GM19324 (cell line): ENCODE measurements around the gene PPP1CC.
"Not testable (repeated sequence)": the region's sequence is repeated elsewhere in the genome, so short reads cannot be mapped to it uniquely, and the experiment has no call there.

Source experiments
- ATAC-seq: cut with Tn5 transposase; IDR thresholded peaks from one replicate; pipeline ENCODE4 v1.9.1; 2021; ENCODE audit warnings: mild to moderate bottlenecking, moderate library complexity; ENCODE audit not compliant: unreplicated experiment, low FRiP score

The PPP1CC gene

DNA sequence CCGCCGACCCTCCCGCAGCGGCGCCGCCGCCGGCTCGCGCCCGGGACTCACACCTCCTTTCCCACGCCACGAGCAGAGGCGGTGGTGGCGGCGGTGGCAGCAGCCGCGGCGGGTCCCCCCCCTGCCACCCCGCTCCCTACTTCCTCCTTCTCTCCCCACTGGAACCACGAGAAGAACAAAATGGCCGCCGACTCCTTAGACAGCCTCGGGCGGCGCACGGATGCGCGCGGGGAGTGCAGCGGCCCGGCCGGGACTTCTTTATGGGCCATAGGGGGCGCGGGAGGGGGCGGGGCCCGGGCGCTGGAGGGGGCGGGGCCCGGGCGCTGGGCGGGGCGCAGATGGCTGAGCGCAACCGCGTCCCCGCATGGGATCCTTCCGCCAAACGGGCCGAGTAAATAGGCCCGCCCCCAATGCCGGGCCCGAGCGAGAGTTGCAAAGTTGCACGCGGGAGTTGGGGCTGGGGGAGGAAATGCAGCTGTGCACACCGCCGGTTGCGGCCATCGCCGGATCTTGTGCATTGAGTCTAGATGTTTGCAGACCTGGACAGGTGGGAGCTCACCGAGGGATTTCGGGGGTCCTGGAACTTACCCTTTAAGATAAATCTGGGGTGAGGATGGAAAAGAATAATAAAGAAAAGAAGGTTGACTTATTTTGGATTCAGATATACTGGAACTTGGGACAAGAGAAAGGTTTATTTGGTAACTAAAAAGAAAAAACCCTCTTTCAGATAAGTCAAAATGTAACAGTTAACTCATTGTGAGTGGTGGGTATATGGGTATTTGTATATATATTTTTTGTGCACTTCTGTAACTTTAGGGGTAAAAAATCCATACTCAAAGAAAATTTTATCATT lies at the start of gene PPP1CC:
Gene PPP1CC (minus strand): TSS at position 174 of the 853 bp plus-strand sequence. CDS start 184 bp downstream, outside the sequence.
- ATAC-seq: peak; percentile 73

GRCh38 chr12:110791589-110791988 lies 48.9 kb upstream of the PPP1CC start:
- no peak for ATAC-seq

- ATAC-seq: no peak
Observed at GRCh38 chr12:110790301-110790700, 47.6 kb upstream of the PPP1CC start.

GRCh38 chr12:110786012-110786411 lies 43.3 kb upstream of the PPP1CC start:
- ATAC-seq: no peak

DNA sequence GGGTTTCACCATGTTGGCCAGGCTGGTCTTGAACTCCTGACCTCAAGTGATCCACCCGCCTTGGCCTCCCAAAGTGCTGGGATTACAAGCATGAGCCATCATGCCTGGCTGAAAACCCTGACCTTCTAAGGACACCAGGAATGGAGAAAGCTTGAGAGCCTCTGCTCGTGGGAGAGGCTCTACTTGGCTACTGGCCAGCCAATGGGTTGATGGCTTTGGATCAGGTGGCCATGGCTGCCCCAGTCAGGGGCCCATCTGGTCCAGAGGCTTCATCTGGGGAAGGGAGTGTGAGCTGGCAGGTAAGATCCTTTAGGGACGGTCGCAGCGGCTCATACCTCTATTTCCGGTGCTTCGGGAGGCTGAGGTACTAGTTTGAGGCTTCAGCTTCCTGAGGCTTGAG lies 42.5 kb upstream of the PPP1CC start:
- ATAC-seq: no peak

- ATAC-seq: no peak
Observed at GRCh38 chr12:110782922-110783321, 40.2 kb upstream of the PPP1CC start.

- no peak for ATAC-seq
Observed at GRCh38 chr12:110782094-110782493, 39.4 kb upstream of the PPP1CC start.

GRCh38 chr12:110780448-110780847 lies 37.8 kb upstream of the PPP1CC start:
- ATAC-seq: no peak

- no peak for ATAC-seq
Observed at GRCh38 chr12:110778833-110779577, 36.3 kb upstream of the PPP1CC start.

DNA sequence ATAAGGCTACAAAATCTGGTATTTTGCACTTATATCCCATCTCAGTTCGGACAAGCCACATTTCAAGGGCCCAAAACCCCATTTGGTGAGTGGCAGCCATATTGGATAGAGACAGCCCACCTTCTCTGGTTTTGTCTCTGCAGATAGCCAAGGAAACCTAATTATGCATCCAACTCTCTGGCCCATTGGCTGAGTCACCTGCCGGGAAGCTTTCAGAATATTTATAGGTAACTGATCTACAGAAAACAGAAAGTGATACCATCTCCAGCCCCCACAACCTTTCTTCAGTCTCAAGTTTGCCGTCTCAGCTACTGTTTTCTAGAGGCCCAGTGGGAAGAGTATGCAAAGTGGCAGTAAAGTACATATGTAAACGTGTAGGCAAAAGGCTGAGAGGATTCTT lies 33.7 kb upstream of the PPP1CC start:
- ATAC-seq: peak; percentile 97

DNA sequence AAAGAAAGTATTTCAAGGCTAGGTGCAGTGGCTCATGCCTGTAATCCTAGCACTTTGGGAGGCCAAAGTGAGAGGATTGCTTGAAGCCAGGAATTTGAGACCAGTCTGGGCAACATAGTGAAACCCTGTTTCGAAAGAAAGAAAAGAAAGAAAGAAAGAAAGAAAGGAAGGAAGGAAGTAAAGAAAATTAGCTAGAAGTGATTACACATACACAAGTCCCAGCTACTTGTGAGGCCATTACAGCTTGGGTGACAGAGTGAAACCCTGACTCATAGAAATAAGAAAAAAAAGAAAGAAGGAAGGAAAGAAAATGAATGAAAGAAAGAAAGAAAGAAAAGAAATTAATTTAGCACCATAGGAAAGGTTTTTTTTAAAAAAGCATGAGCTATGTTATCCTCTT lies 33.3 kb upstream of the PPP1CC start:
- ATAC-seq: no peak

GRCh38 chr12:110774824-110775223 lies 32.1 kb upstream of the PPP1CC start:
- ATAC-seq: no peak

DNA sequence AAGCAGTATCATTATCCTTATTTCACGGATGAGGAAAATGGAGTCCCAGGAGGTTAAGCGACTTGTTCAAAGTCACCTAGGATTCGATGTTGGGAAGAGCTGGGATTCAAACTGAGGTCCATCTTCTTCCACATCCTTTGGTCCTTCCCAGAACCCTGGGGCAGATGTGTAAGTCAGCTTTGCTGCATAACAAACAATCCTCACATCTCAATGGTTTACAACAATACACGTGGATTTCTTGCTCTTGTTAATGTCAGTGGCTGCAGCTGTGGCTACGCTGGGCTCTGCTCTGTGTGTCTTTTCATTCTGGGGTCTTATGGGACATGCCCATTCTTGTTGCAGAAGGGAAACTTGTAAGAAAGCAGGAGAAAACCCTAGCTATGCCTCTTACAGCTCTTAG lies 26.3 kb upstream of the PPP1CC start:
- ATAC-seq: no peak

DNA sequence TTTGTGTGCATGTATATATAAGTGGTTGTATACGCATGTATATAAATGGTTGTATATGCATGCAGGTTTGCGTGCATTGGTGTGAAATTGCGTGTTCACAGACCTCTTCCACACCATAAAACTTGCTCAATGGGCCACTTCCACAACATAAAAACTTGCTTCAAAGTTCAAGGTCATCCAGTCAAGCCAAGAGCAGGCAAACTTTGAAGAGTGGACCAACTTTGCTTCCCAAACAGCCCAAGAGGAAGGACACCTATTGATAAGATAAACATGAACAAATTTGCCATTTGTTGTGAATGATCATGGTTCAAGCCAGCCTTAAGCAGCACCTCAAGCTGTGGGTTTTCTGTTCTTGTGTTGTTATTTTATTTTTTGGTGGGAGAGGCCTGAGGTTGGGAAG lies 25.2 kb upstream of the PPP1CC start:
- ATAC-seq: no peak

DNA sequence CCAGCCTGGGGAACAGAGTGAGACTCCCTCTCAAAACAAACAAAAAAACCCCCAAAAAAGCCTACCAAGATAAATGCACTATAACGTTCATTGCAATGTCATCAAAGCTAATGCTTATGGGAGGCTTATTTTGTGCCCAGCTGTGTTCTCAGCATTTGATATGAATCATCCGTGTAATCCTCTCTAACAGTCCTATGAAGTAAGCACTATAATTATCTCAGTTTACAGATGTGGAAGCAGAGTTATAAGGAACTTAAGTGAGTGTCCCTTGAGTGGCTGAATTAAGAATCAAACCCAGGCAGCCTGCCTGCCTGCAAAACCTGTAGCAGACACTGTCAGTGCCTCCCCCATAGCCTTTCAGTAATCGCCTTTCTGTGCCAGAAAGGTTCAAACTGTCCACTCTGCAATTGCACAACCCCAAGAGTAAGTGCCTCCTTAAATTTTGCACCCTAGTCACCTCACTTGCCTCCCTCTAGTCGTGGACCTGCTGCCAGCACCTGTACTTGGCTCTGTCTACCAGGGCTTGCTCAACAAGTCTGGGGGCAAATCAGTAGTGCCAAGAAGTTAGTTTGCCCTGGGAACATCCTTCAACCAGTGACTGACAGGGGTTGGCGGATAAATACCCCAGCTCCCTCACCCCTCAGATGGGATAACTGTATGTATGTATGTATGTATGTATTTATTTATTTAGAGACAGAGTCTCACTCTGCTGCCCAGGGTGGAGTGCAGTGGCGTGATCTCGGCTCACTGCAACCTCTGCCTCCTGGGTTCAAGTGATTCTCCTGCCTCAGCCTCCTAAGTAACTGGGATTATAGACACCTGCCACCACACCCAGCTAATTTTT lies 23.8 kb upstream of the PPP1CC start:
- no peak for ATAC-seq

- not testable (repeated sequence) for ATAC-seq
Observed at GRCh38 chr12:110765572-110765971, 22.9 kb upstream of the PPP1CC start.

- no peak for ATAC-seq
Observed at GRCh38 chr12:110765111-110765510, 22.4 kb upstream of the PPP1CC start.

- no peak for ATAC-seq
Observed at GRCh38 chr12:110763583-110763982, 20.9 kb upstream of the PPP1CC start.

DNA sequence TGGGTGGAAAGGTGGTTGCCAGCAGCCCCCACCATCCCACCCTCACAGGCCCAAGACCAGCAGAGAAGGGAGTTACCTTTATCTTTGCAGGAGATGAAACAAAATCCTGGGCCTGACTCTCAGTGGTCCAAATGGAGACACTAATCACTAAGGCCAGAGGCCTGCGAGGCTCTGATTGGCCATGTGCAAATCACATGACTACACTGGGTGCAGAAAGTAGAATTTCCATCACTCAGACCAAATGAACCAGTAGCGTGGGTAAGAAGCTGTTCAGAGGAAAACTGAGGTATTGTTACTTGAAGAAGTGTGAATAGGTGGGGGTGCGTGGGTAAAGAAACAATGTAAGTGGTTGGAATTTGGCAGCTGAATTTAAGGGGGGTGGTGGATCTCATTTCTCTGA lies 20.2 kb upstream of the PPP1CC start:
- no peak for ATAC-seq

DNA sequence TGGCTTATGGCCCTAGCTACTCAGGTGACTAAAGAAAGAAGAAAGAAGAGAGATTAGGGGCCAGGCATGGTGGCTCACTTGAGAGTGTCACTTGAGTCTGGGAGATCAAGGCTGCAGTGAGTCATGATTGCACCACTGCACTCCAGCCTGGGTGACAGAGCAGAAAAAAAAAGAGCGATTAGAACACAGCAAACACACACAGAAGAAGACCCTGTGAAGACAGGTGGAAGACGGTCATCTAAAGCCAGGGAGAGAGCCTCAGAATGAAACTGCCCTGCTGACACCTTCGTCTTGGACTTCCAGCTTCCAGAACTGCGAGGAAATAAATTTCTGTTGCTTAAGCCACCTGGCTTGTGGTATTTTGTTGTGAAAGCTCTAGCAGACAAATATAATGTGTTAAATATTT lies 17.5 kb upstream of the PPP1CC start:
- ATAC-seq: no peak

GRCh38 chr12:110758922-110759321 lies 16.2 kb upstream of the PPP1CC start:
- no peak for ATAC-seq
